HCT116 (cell line): Measurements from ENCODE around the gene FREY1. TPM values are rescaled to one million over a fixed set of nuclear protein-coding genes. Genes with fewer than 3 reads are reported as not detected.
A peak's percentile ranks its signal among the peaks of the same experiment; 100 is the strongest.

ENCODE experiments used
- ATAC-seq: fragments of 200-7000 bp; cut with Tn5 transposase; 2 replicates; pipeline ENCODE4 v1.9.1; 2020; ENCODE audit warnings: mild to moderate bottlenecking, moderate library complexity
- BruUV-seq: library from RNA; stranded (reverse); fragments of 400-500 nt; replicated peaks from 2 replicates; lab custom pipeline; 2021; lab: Mats Ljungman, UMichigan
- CTCF ChIA-PET: fragments of 300-600 bp; sonication (Branson Sonifier 250); formaldehyde crosslinking; loops from one replicate; lab custom pipeline; 2021; ENCODE audit warnings: antibody characterized with exemption; lab: Charles Lee
- POLR2A ChIA-PET: fragments of 300-600, 350-600 bp; sonication (Branson Sonifier 250); formaldehyde crosslinking; loops from one replicate; lab custom pipeline; 2021; ENCODE audit warnings: antibody characterized with exemption; lab: Charles Lee
- RAD21 ChIA-PET, 2 experiments: fragments of 300-600 bp; sonication (Branson Sonifier 250); formaldehyde crosslinking; loops; one replicate each; lab custom pipeline; 2023; ENCODE audit warnings: low total read pairs in 2 of 2; ENCODE audit not compliant: uncharacterized antibody in 2 of 2, unreplicated experiment in 2 of 2, low non-redundant PET in 1 of 2; lab: Charles Lee
- DNase-seq: peaks from one replicate; pipeline ENCODE4 v3.0.0-alpha.2; 2010; ENCODE audit warnings: low read depth, low spot score
- H2AFZ ChIP-seq: fragments of 200-600 bp; shearing (Covaris generic), sonication (generic); 2 replicates; pipeline ENCODE4 v1.6.1; 2017; ENCODE audit warnings: low read depth, mixed run types, mixed read lengths, antibody characterized with exemption, low read length; ENCODE audit not compliant: poor library complexity, severe bottlenecking
- H3K27ac ChIP-seq: 2 replicates; pipeline ENCODE4 v1.5.1; 2012; ENCODE audit warnings: low read depth, low read length
- H3K27me3 ChIP-seq: fragments of 200-600 bp; sonication (generic); 2 replicates; pipeline ENCODE4 v1.6.1; 2016; ENCODE audit warnings: mixed run types, low read length, mixed read lengths; ENCODE audit not compliant: insufficient read depth
- H3K36me3 ChIP-seq, 2 experiments: fragments of 200-500 bp in 1 of 2; fragments of 200-600 bp in 1 of 2; sonication (Bioruptor generic) in 1 of 2; sonication (generic) in 1 of 2; 2 replicates each; pipeline versions ENCODE4 v1.5.1 to v1.6.1; 2014 to 2016; ENCODE audit warnings: low read length in 2 of 2, inconsistent platforms in 1 of 2, mixed read lengths in 1 of 2, mixed run types in 1 of 2; ENCODE audit not compliant: insufficient read depth in 2 of 2, control insufficient read depth in 1 of 2
- H3K4me1 ChIP-seq, 2 experiments: fragments of 200-600 bp in 1 of 2; sonication (generic) in 1 of 2; 2 replicates each; pipeline versions ENCODE4 v1.5.1 to v1.6.1; 2012 to 2017; ENCODE audit warnings: low read length in 2 of 2, inconsistent platforms in 1 of 2, mild to moderate bottlenecking in 1 of 2, mixed read lengths in 1 of 2, mixed run types in 1 of 2, moderate library complexity in 1 of 2; ENCODE audit not compliant: insufficient read depth in 2 of 2, control insufficient read depth in 1 of 2
- H3K4me2 ChIP-seq: fragments of 200-600 bp; sonication (generic); 2 replicates; pipeline ENCODE4 v1.6.1; 2017; ENCODE audit warnings: mixed run types, low read length, mixed read lengths
- H3K4me3 ChIP-seq, 2 experiments: fragments of 200-600 bp in 1 of 2; sonication (generic) in 1 of 2; replicated peaks in 1 of 2; 2 replicates each; pipeline ENCODE4 v1.5.1; 2011 to 2016; ENCODE audit warnings: low read length in 2 of 2, control low read depth in 1 of 2, low read depth in 1 of 2, mild to moderate bottlenecking in 1 of 2, mixed read lengths in 1 of 2, mixed run types in 1 of 2
- H3K79me2 ChIP-seq: fragments of 200-600 bp; sonication (generic); 2 replicates; pipeline ENCODE4 v1.6.1; 2017; ENCODE audit warnings: mild to moderate bottlenecking, mixed run types, low read length, moderate library complexity, mixed read lengths; ENCODE audit not compliant: insufficient read depth
- H3K9ac ChIP-seq: fragments of 200-600 bp; sonication (generic); 2 replicates; pipeline ENCODE4 v1.6.1; 2016; ENCODE audit warnings: low read length, mixed read lengths
- H3K9me2 ChIP-seq: fragments of 200-600 bp; sonication (generic), shearing (Covaris generic); 2 replicates; pipeline ENCODE4 v1.6.1; 2017; ENCODE audit warnings: mixed run types, mild to moderate bottlenecking, moderate library complexity; ENCODE audit not compliant: insufficient read depth
- H3K9me3 ChIP-seq, 2 experiments: fragments of 200-500 bp in 1 of 2; fragments of 200-600 bp in 1 of 2; sonication (Bioruptor generic) in 1 of 2; sonication (generic) in 1 of 2; 2 replicates each; pipeline ENCODE4 v1.6.1; 2014 to 2017; ENCODE audit warnings: low read length in 2 of 2, mixed read lengths in 2 of 2, inconsistent platforms in 1 of 2, low read depth in 1 of 2, mild to moderate bottlenecking in 1 of 2, mixed run types in 1 of 2, moderate library complexity in 1 of 2; ENCODE audit not compliant: control insufficient read depth in 1 of 2, insufficient read depth in 1 of 2
- H4K20me1 ChIP-seq: fragments of 200-600 bp; sonication (generic), shearing (Covaris generic); 2 replicates; pipeline ENCODE4 v1.6.1; 2017; ENCODE audit warnings: mixed run types, mild to moderate bottlenecking, moderate library complexity; ENCODE audit not compliant: insufficient read depth
- CBX3 ChIP-seq: IDR thresholded peaks from 2 replicates; pipeline ENCODE4 v1.6.1; 2012; ENCODE audit warnings: low read depth
- EZH2 ChIP-seq: fragments of 200-600 bp; sonication (generic); IDR thresholded peaks from 2 replicates; pipeline ENCODE4 v1.6.1; 2017; ENCODE audit warnings: antibody characterized with exemption, mixed run types
- MAX ChIP-seq: IDR thresholded peaks from 2 replicates; pipeline ENCODE4 v1.6.1; 2012
- POLR2A ChIP-seq: IDR thresholded peaks from 2 replicates; pipeline ENCODE4 v1.7.0; 2011; ENCODE audit warnings: borderline replicate concordance; ENCODE audit not compliant: insufficient read depth, insufficient read length; ENCODE audit errors: extremely low read depth
- SIN3A ChIP-seq: IDR thresholded peaks from 2 replicates; pipeline ENCODE4 v1.6.1; 2012; ENCODE audit warnings: low read depth
- ZFX ChIP-seq: fragments of 450-650 bp; IDR thresholded peaks from 2 replicates; pipeline ENCODE4 v1.6.1; 2017
- ZNF274 ChIP-seq: fragments of 200-500 bp; sonication (Bioruptor generic); IDR thresholded peaks from 2 replicates; pipeline ENCODE4 v1.6.1; 2014; ENCODE audit warnings: mild to moderate bottlenecking, low read depth, low read length, inconsistent platforms
- intact Hi-C: fragments of 100-400 bp; cut with micrococcal nuclease; formaldehyde crosslinking; loops from 2 replicates; pipeline ENCODE4 v1.10.0; 2022
- total RNA-seq: library from RNA; stranded (reverse); gene quantifications from one replicate; pipeline ENCODE4 v1.2.1, GENCODE V29; 2021; ENCODE audit not compliant: unreplicated experiment

The FREY1 gene
- total RNA-seq, 1 experiment from 2014 or later = 0.96 TPM

GRCh38 chr11:45884596-45885185, 22.4 kb downstream of the FREY1 start:
- no peak overlapping the region for H3K4me3 ChIP-seq
- no peaks in the 10 kb centered on the region for H3K79me2 ChIP-seq
- no peaks in the 10 kb centered on the region for H3K27me3 ChIP-seq
- peaks cover 22 to 30% of the 10 kb centered on the region in 2 experiments for H3K4me1 ChIP-seq
- no peak for ATAC-seq
- peak overlapping the region; percentile 67 for H3K4me2 ChIP-seq
- CTCF ChIA-PET = no interaction called here
- intact Hi-C loops = no loop called here
- TF ChIP-seq ZNF274 (no peak), ZFX (no peak), EZH2 (no peak)
- TF ChIP-seq, all 23 proteins: peak for 0
- ChIA-PET RAD21 (no interaction called here), POLR2A (no interaction called here)
- no peaks in the 10 kb centered on the region for H3K36me3 ChIP-seq
- no peak for DNase-seq
- H3K27ac ChIP-seq = no peak overlapping the region
- H3K9ac ChIP-seq = no peak overlapping the region
- H3K9me3 ChIP-seq = no peaks in the 10 kb centered on the region
- no peak overlapping the region for H2AFZ ChIP-seq
- no peaks in the 10 kb centered on the region for H3K9me2 ChIP-seq
- no TSS peak for BruUV-seq
- no peaks in the 10 kb centered on the region for H4K20me1 ChIP-seq

GRCh38 chr11:45881708-45882368, 25.2 kb downstream of the FREY1 start:
- DNase-seq = no peak
- no TSS peak for BruUV-seq
- CTCF ChIA-PET = no interaction called here
- peaks cover 0 to 5% of the 10 kb centered on the region in 2 experiments; a peak in 2 of 4 replicates for H3K36me3 ChIP-seq
- TF ChIP-seq SIN3A = no peak
- no peak for TF ChIP-seq MAX
- no peak for TF ChIP-seq POLR2A
- TF ChIP-seq CBX3 = no peak
- RAD21 ChIA-PET = no interaction called here
- no peaks in the 10 kb centered on the region for H3K27me3 ChIP-seq
- H3K27ac ChIP-seq = no peak overlapping the region
- H3K4me2 ChIP-seq = peak overlapping the region; percentile 17; the same call in 1 of the 2 replicates
- no peaks in the 10 kb centered on the region for H3K79me2 ChIP-seq
- ATAC-seq = no peak
- intact Hi-C loops = no loop called here
- no peaks in the 10 kb centered on the region for H3K9me3 ChIP-seq
- POLR2A ChIA-PET = no interaction called here
- no peaks in the 10 kb centered on the region for H4K20me1 ChIP-seq
- no peaks in the 10 kb centered on the region for H3K9me2 ChIP-seq
- H3K4me3 ChIP-seq = no peak overlapping the region
- H3K4me1 ChIP-seq = peaks cover 25 to 37% of the 10 kb centered on the region in 2 experiments
- no peak overlapping the region for H2AFZ ChIP-seq
- no peak overlapping the region for H3K9ac ChIP-seq
